ENCODE measurements around the gene ORAI1. TPM values are rescaled to one million over a fixed set of nuclear protein-coding genes. Genes with fewer than 3 reads are reported as not detected.
"Not testable (repeated sequence)": the region's sequence is repeated elsewhere in the genome, so short reads cannot be mapped to it uniquely, and the experiment has no call there.

The ORAI1 gene
- total RNA-seq, 3 donors from 2014 or later: 46.2 to 49.8 (median 48.9) TPM

DNA sequence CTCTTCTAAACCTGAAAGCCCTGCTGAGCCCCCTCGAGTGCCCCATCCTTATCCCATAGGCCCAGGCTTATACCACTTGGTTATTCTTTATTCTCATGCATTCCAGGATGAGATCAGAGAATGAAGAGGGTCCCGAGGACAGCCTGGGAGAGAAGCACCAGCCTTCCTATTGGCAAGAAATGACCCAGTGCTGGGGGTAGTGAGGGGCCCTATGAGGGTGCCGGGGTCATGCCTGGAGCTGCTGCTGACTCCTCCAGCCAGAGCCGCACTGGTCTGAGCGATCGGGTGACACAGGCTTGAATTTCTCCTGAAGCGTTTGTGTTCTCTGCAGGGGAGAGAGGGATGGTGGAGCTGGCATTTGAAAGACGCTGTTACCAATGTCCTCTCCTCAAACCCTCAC, 25.0 kb downstream of the ORAI1 start:
- Mint-ChIP-seq H3K4me1 (ENCODE audit: low read depth) (peaks cover 33% of the 10 kb centered on the region), H3K27me3 (ENCODE audit: low read depth) (no peaks in the 10 kb centered on the region), H3K9me3 (no peaks in the 10 kb centered on the region), H3K4me3 (no peak overlapping the region), H3K36me3 (ENCODE audit: insufficient read depth) (peaks cover 10% of the 10 kb centered on the region)
- ATAC-seq (no peak), DNase-seq (no peak)

DNA sequence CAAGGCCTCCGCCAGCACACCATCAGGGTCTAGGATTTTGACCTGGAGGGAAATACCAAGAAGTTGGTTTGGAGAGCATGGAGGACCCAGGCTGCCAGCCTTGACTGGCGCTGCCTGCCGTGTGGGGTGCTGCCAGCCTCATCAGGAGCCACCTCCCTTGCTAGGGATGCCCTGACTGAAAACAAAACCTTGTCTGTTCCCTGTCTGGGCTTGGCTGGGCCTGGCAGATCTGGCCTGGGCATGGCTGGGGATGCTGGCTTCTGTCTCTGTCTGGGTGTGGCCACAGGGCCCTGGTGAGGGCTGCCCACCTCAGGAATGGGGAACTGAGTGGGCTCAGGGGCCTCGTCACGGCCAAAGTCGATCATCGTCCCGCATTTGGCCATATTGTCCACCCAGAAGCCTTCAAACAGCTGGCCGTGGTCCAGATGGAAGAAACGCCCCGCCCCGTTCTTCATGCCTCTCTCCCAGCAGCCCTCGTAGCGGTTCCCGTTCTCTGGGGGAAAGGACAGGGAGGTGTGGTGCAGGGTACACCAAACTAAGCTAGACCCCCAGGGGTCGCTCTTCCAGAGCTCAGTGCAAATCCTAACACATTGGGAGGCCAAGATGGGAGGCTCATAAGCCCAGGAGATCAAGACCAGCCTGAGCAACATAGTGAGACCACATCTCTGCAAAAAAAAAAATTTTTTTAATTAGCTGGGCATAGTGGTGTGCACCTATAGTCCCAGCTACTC, 26.6 kb downstream of the ORAI1 start:
- H3K9me3 Mint-ChIP-seq: no peaks in the 10 kb centered on the region
- H3K27me3 Mint-ChIP-seq (ENCODE audit: low read depth): no peaks in the 10 kb centered on the region
- ATAC-seq: no peak
- H3K4me1 Mint-ChIP-seq (ENCODE audit: low read depth): peaks cover 42% of the 10 kb centered on the region
- H3K4me3 Mint-ChIP-seq: no peak overlapping the region
- peaks cover 12% of the 10 kb centered on the region for H3K36me3 Mint-ChIP-seq (ENCODE audit: insufficient read depth)
- no peak for DNase-seq

- Mint-ChIP-seq H3K36me3 (ENCODE audit: insufficient read depth) (peaks cover 12% of the 10 kb centered on the region), H3K27me3 (ENCODE audit: low read depth) (no peaks in the 10 kb centered on the region), H3K4me1 (ENCODE audit: low read depth) (peaks cover 47% of the 10 kb centered on the region), H3K4me3 (no peak overlapping the region), H3K9me3 (no peaks in the 10 kb centered on the region)
- no peak for DNase-seq
- ATAC-seq: no peak
Observed at GRCh38 chr12:121653999-121654398, 27.7 kb downstream of the ORAI1 start.

GRCh38 chr12:121656122-121656521, 29.8 kb downstream of the ORAI1 start:
- ATAC-seq (no peak), DNase-seq (no peak)
- H3K4me3 Mint-ChIP-seq: no peak overlapping the region
- peaks cover 7% of the 10 kb centered on the region for H3K36me3 Mint-ChIP-seq (ENCODE audit: insufficient read depth)
- no peaks in the 10 kb centered on the region for H3K27me3 Mint-ChIP-seq (ENCODE audit: low read depth)
- H3K4me1 Mint-ChIP-seq (ENCODE audit: low read depth): peaks cover 50% of the 10 kb centered on the region
- no peaks in the 10 kb centered on the region for H3K9me3 Mint-ChIP-seq

- peak overlapping the region; percentile 43 for H3K4me3 Mint-ChIP-seq
- H3K9me3 Mint-ChIP-seq: no peaks in the 10 kb centered on the region
- peaks cover 7% of the 10 kb centered on the region for H3K36me3 Mint-ChIP-seq (ENCODE audit: insufficient read depth)
- H3K27me3 Mint-ChIP-seq (ENCODE audit: low read depth): no peaks in the 10 kb centered on the region
- DNase-seq: no peak
- ATAC-seq: peak; percentile 17 to 39
- peaks cover 63% of the 10 kb centered on the region for H3K4me1 Mint-ChIP-seq (ENCODE audit: low read depth)
Observed at GRCh38 chr12:121657305-121658008, 31.1 kb downstream of the ORAI1 start.

DNA sequence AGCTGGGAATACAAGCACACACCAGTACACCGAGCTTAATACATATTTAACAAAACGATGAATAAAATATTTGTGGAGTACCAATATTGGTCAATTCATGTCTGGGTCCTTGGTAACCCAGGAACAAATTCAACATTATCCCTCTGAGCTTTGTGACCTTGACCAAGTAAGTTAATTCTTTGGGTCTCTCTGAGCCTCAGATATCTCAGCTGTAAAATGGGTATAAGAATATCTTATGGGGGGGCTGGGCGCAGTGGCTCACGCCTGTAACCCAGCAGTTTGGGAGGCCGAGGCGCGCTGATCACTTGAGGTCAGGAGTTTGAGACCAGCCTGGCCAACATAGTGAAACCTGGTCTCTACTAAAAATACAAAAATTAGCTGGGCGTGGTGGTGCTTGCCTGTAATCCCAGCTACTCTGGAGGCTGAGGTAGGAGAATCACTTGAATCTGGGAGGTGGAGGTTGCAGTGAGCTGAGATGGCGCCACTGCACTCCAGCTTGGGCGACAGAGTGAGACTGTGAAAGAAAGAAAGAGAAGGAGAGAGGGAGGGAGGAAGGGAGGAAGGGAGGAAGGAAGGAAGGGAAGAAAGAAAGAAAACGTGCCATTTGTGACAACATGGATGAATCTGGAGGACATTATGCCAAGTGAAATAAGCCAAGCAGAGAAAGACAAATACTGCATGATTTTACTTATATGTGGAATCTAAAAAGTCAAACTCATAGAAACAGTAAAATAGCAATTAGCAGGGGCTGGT, 35.2 kb downstream of the ORAI1 start:
- not testable (repeated sequence) for H3K36me3 Mint-ChIP-seq (ENCODE audit: insufficient read depth); DNase-seq; H3K4me3 Mint-ChIP-seq

DNA sequence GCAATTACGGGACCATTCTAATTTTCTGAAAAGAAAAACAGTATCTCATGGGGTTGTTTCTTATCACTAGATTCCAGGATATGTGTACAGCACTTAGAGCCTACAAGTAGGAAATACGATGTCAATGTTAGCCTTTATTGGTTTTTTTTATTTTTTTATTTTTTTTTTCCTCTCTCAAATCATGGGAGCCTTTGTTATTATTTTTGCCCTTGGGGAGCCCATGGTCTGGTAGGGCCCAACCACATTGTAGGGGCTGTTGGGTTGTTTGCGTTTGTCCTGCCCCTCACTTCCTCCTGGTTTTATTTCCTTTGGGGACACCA, 37.2 kb downstream of the ORAI1 start:
- DNase-seq (no peak), ATAC-seq (no peak)
- no peaks in the 10 kb centered on the region for H3K9me3 Mint-ChIP-seq
- H3K4me1 Mint-ChIP-seq (ENCODE audit: low read depth): peaks cover 72% of the 10 kb centered on the region
- H3K36me3 Mint-ChIP-seq (ENCODE audit: insufficient read depth): no peaks in the 10 kb centered on the region
- H3K27me3 Mint-ChIP-seq (ENCODE audit: low read depth): no peaks in the 10 kb centered on the region
- H3K4me3 Mint-ChIP-seq: peak overlapping the region; percentile 78

More for the DNA sequence above, 35.2 kb downstream of the ORAI1 start:
- H3K4me1 Mint-ChIP-seq (ENCODE audit: low read depth): peaks cover 80% of the 10 kb centered on the region
- not testable (repeated sequence) for ATAC-seq; H3K27me3 Mint-ChIP-seq (ENCODE audit: low read depth); H3K9me3 Mint-ChIP-seq

DNA sequence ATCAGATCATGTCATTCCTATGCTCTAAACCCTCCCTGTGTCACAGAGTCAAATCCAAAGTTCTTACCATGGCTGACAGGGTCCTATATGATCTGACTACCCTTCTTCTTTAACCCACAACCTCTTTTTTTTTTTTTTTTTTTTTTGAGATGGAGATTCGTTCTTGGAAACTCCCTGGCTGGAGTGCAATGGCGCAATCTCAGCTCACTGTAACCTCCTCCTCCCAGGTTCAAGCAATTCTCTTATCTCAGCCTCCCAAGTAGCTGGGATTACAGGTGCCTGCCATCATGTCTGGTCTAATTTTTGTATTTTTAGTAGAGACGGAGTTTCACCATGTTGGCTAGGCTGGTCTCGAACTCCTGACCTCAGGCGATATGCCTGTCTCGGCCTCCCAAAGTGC, 40.5 kb downstream of the ORAI1 start:
- H3K4me1 Mint-ChIP-seq (ENCODE audit: low read depth): peaks cover 60% of the 10 kb centered on the region
- H3K4me3 Mint-ChIP-seq; H3K36me3 Mint-ChIP-seq (ENCODE audit: insufficient read depth); H3K27me3 Mint-ChIP-seq (ENCODE audit: low read depth); H3K9me3 Mint-ChIP-seq; ATAC-seq; DNase-seq: not testable (repeated sequence)

DNA sequence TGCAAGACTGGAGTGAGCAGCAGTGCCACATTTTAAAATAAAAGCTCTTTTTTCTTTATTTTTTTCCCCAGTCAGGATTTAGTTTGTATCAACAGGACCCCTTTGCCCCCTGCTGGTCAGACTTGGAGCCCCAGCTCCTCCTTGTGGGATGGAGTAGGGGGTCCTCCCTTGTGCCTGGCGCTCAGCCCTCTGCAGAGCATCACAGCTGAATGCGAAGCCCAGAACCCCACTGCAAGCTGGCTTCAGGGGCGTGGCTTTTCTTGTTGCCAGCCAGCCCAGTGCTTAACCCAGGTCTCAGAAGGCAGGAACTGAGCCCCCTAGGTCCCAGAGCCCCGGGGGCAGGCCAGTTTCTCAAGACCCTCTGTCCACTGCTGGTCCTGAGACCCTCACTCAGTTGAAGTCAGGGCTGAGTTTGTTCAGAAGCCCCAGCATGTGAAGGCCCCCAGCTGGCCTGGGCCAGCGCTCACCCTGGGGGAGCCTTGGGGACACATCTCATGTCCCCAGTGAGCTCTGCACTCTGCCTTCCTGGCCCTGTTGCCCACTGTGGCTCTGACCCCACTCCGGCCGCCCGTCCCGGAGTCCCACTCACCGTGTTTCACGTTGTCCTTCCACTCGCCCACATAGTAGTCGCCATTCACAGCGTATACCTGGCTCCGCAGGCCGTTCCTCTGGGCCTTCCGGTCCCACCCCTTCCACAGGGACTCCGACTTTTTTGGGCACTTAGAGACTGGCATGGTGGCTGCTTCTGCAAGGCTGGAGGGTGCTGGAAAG, 42.6 kb downstream of the ORAI1 start:
- Mint-ChIP-seq H3K9me3 (no peaks in the 10 kb centered on the region), H3K4me1 (ENCODE audit: low read depth) (peaks cover 58% of the 10 kb centered on the region), H3K4me3 (no peak overlapping the region), H3K36me3 (ENCODE audit: insufficient read depth) (no peaks in the 10 kb centered on the region), H3K27me3 (ENCODE audit: low read depth) (no peaks in the 10 kb centered on the region)
- DNase-seq (peak; percentile 63), ATAC-seq (no peak)

- Mint-ChIP-seq H3K9me3 (no peaks in the 10 kb centered on the region), H3K27me3 (ENCODE audit: low read depth) (no peaks in the 10 kb centered on the region), H3K4me1 (ENCODE audit: low read depth) (peaks cover 53% of the 10 kb centered on the region), H3K4me3 (no peak within 1 kb of the TSS), H3K36me3 (ENCODE audit: insufficient read depth) (no peaks in the 10 kb centered on the region)
- ATAC-seq (no peak), DNase-seq (no peak)
Observed at GRCh38 chr12:121669521-121669900, 43.2 kb downstream of the ORAI1 start, which contains the start of gene MORN3. MORN3 (minus strand) TSS chr12:121669654; CDS start chr12:121669483, 171 bp downstream.

DNA sequence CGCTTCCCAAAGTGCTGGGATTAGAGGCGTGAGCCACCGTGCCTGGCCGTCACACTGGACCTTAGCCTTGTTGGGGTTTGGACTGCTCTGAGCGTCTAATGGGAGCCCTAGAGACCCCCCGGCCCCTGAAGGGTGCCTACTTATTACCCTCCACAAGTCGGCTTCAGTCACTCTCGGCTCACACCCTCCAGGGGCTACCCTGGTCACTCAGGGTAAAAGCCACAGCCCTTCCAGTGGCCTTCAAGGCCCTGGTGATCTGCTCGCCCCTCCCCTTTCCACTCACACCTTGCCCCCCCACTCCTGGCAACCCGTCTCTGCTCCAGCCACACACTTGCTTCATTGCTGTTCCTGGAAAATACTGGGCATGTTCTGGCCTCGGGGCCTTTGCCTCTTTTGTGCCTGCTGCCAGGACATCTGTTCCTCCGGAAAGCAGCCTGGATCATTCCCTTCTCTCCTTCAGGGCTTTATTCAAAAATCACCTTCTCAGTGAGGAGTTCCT, 46.7 kb downstream of the ORAI1 start:
- peaks cover 31% of the 10 kb centered on the region for H3K4me1 Mint-ChIP-seq (ENCODE audit: low read depth)
- ATAC-seq: no peak
- DNase-seq: no peak
- no peaks in the 10 kb centered on the region for H3K36me3 Mint-ChIP-seq (ENCODE audit: insufficient read depth)
- H3K27me3 Mint-ChIP-seq (ENCODE audit: low read depth): no peaks in the 10 kb centered on the region
- peak overlapping the region; percentile 87 for H3K4me3 Mint-ChIP-seq
- H3K9me3 Mint-ChIP-seq: no peaks in the 10 kb centered on the region

- H3K9me3 Mint-ChIP-seq: no peaks in the 10 kb centered on the region
- DNase-seq (no peak), ATAC-seq (no peak)
- no peaks in the 10 kb centered on the region for H3K36me3 Mint-ChIP-seq (ENCODE audit: insufficient read depth)
- no peak overlapping the region for H3K4me3 Mint-ChIP-seq
- peaks cover 22% of the 10 kb centered on the region for H3K4me1 Mint-ChIP-seq (ENCODE audit: low read depth)
- no peaks in the 10 kb centered on the region for H3K27me3 Mint-ChIP-seq (ENCODE audit: low read depth)
Observed at GRCh38 chr12:121676190-121676589, 49.9 kb downstream of the ORAI1 start.

- no peak overlapping the region for H3K4me3 Mint-ChIP-seq
- no peaks in the 10 kb centered on the region for H3K27me3 Mint-ChIP-seq (ENCODE audit: low read depth)
- ATAC-seq: no peak
- no peaks in the 10 kb centered on the region for H3K36me3 Mint-ChIP-seq (ENCODE audit: insufficient read depth)
- DNase-seq: no peak
- H3K4me1 Mint-ChIP-seq (ENCODE audit: low read depth): peaks cover 9% of the 10 kb centered on the region
- H3K9me3 Mint-ChIP-seq: no peaks in the 10 kb centered on the region
Observed at GRCh38 chr12:121678305-121678704, 52.0 kb downstream of the ORAI1 start.

DNA sequence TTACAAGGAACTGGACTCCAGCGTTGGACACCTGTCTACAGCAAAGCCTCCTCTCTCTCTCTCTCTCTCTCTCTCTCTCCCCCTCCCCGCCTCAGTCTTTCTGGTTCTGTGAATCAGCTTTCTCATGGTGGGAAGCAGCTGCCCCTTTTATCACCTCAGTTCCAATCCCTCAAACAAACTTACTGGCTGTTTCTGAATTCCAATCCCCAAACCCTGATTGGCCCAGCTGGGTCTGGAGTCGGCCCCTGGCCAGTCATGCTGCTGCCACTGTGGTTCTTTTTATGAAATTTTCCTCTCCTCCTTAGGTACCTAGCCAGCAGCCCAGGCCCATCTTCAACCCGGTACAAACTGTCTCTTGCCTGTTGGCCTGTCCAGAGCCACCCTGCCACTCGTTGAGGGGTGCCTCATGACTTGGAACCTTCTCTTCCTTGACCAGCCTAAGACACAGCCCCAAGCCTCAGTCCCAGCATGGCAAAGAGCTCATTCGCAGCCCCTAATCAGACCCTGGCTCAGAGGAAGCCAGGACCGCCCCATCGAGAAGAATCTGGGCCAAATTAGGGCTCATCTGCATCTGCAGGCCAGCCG, 52.5 kb downstream of the ORAI1 start:
- no peaks in the 10 kb centered on the region for H3K9me3 Mint-ChIP-seq
- no peak for DNase-seq

More for the DNA sequence above, 52.5 kb downstream of the ORAI1 start:
- peaks cover 4% of the 10 kb centered on the region for H3K4me1 Mint-ChIP-seq (ENCODE audit: low read depth)
- ATAC-seq: no peak
- no peaks in the 10 kb centered on the region for H3K36me3 Mint-ChIP-seq (ENCODE audit: insufficient read depth)
- H3K27me3 Mint-ChIP-seq (ENCODE audit: low read depth): no peaks in the 10 kb centered on the region
- H3K4me3 Mint-ChIP-seq: no peak overlapping the region
